ENCODE results near the gene RGS7.

The RGS7 gene

GRCh38 chr1:240827786-240828185 is 529.2 kb downstream of the RGS7 start:
- H3K9me3 ChIP-seq (ENCODE audit: insufficient read depth, low read length): no peaks in the 10 kb centered on the region
- H4K20me1 ChIP-seq (ENCODE audit: insufficient read depth, low read length): no peaks in the 10 kb centered on the region
- no peak overlapping the region for H3K4me3 ChIP-seq (ENCODE audit: low read length)
- H3K36me3 ChIP-seq (replicated peaks; ENCODE audit: low read depth, low read length): no peaks in the 10 kb centered on the region
- no peak overlapping the region for H3K27ac ChIP-seq (ENCODE audit: low read length)
- TF ChIP-seq EZH2phosphoT487 (IDR thresholded peaks at IDR 0.05; ENCODE audit: low read depth): no peak
- TF ChIP-seq, protein P1, sequence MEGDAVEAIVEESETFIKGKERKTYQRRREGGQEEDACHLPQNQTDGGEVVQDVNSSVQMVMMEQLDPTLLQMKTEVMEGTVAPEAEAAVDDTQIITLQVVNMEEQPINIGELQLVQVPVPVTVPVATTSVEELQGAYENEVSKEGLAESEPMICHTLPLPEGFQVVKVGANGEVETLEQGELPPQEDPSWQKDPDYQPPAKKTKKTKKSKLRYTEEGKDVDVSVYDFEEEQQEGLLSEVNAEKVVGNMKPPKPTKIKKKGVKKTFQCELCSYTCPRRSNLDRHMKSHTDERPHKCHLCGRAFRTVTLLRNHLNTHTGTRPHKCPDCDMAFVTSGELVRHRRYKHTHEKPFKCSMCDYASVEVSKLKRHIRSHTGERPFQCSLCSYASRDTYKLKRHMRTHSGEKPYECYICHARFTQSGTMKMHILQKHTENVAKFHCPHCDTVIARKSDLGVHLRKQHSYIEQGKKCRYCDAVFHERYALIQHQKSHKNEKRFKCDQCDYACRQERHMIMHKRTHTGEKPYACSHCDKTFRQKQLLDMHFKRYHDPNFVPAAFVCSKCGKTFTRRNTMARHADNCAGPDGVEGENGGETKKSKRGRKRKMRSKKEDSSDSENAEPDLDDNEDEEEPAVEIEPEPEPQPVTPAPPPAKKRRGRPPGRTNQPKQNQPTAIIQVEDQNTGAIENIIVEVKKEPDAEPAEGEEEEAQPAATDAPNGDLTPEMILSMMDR (IDR thresholded peaks at IDR 0.05; ENCODE audit: low read depth, low read length): no peak
- no peak overlapping the region for H3K9ac ChIP-seq (ENCODE audit: low read length)
- H3K79me2 ChIP-seq (ENCODE audit: low read length): no peaks in the 10 kb centered on the region
- peaks cover 17% of the 10 kb centered on the region for H3K27me3 ChIP-seq (ENCODE audit: low read depth, low read length)
- H2AFZ ChIP-seq (ENCODE audit: low read depth, low read length): no peak overlapping the region
- no peaks in the 10 kb centered on the region for H3K4me1 ChIP-seq (ENCODE audit: low read length)
- no peak overlapping the region for H3K4me2 ChIP-seq (ENCODE audit: low read length)

GRCh38 chr1:240824238-240824637 is 532.8 kb downstream of the RGS7 start:
- H3K4me2 ChIP-seq (ENCODE audit: low read length): no peak overlapping the region
- no peaks in the 10 kb centered on the region for H3K4me1 ChIP-seq (ENCODE audit: low read length)
- H3K36me3 ChIP-seq (replicated peaks; ENCODE audit: low read depth, low read length): no peaks in the 10 kb centered on the region
- H2AFZ ChIP-seq (ENCODE audit: low read depth, low read length): no peak overlapping the region
- no peak overlapping the region for H3K27ac ChIP-seq (ENCODE audit: low read length)
- H4K20me1 ChIP-seq (ENCODE audit: insufficient read depth, low read length): no peaks in the 10 kb centered on the region
- no peak overlapping the region for H3K9ac ChIP-seq (ENCODE audit: low read length)
- H3K9me3 ChIP-seq (ENCODE audit: insufficient read depth, low read length): no peaks in the 10 kb centered on the region
- no peaks in the 10 kb centered on the region for H3K79me2 ChIP-seq (ENCODE audit: low read length)
- 0 out of 2 replicates have a peak, but pooled peaks cover 2% of the 10 kb centered on the region for H3K27me3 ChIP-seq (ENCODE audit: low read depth, low read length)
- TF ChIP-seq, protein P1 (IDR thresholded peaks at IDR 0.05; ENCODE audit: low read depth, low read length): peak; percentile 15; the same call in 1 of the 2 replicates
- TF ChIP-seq EZH2phosphoT487 (IDR thresholded peaks at IDR 0.05; ENCODE audit: low read depth): no peak
- H3K4me3 ChIP-seq (ENCODE audit: low read length): no peak overlapping the region

DNA sequence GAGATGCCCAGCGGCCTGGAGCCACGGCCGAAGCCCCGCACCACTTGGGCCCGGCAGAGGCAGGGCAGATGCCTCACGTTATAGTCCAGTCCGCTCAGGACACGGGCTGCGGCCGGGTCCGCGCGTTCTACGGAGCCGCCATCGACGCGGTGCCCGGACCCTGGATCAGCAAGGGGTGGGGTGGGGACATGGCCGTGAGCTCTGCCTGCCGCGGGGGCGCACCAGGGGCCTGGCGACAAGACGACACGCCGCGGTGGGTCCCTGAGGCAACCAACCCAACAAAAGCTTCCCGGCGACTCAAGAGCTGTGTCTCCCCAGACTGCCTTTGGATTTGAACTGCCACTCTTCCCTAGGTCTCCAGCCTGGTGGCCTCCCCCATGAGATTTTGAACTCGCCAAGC is 533.6 kb downstream of the RGS7 start:
- Histone ChIP-seq H3K9ac (ENCODE audit: low read length) (no peak overlapping the region), H3K27ac (ENCODE audit: low read length) (no peak overlapping the region), H2AFZ (ENCODE audit: low read depth, low read length) (no peak overlapping the region), H3K4me1 (ENCODE audit: low read length) (no peaks in the 10 kb centered on the region), H3K4me2 (ENCODE audit: low read length) (no peak overlapping the region), H3K9me3 (ENCODE audit: insufficient read depth, low read length) (no peaks in the 10 kb centered on the region), H3K4me3 (ENCODE audit: low read length) (no peak overlapping the region), H3K27me3 (ENCODE audit: low read depth, low read length) (no peaks in the 10 kb centered on the region), H3K79me2 (ENCODE audit: low read length) (no peaks in the 10 kb centered on the region), H3K36me3 (replicated peaks; ENCODE audit: low read depth, low read length) (no peaks in the 10 kb centered on the region), H4K20me1 (ENCODE audit: insufficient read depth, low read length) (no peaks in the 10 kb centered on the region)
- TF ChIP-seq, protein P1 (IDR thresholded peaks at IDR 0.05; ENCODE audit: low read depth, low read length): no peak
- no peak for TF ChIP-seq EZH2phosphoT487 (IDR thresholded peaks at IDR 0.05; ENCODE audit: low read depth)

- no peaks in the 10 kb centered on the region for H3K4me1 ChIP-seq (ENCODE audit: low read length)
- no peaks in the 10 kb centered on the region for H4K20me1 ChIP-seq (ENCODE audit: insufficient read depth, low read length)
- no peak overlapping the region for H2AFZ ChIP-seq (ENCODE audit: low read depth, low read length)
- H3K9me3 ChIP-seq (ENCODE audit: insufficient read depth, low read length): no peaks in the 10 kb centered on the region
- H3K36me3 ChIP-seq (replicated peaks; ENCODE audit: low read depth, low read length): no peaks in the 10 kb centered on the region
- TF ChIP-seq EZH2phosphoT487 (IDR thresholded peaks at IDR 0.05; ENCODE audit: low read depth): no peak
- TF ChIP-seq, protein P1 (IDR thresholded peaks at IDR 0.05; ENCODE audit: low read depth, low read length): no peak
- H3K27me3 ChIP-seq (ENCODE audit: low read depth, low read length): no peaks in the 10 kb centered on the region
- H3K4me3 ChIP-seq (ENCODE audit: low read length): no peak overlapping the region
- no peak overlapping the region for H3K27ac ChIP-seq (ENCODE audit: low read length)
- H3K4me2 ChIP-seq (ENCODE audit: low read length): no peak overlapping the region
- no peaks in the 10 kb centered on the region for H3K79me2 ChIP-seq (ENCODE audit: low read length)
- no peak overlapping the region for H3K9ac ChIP-seq (ENCODE audit: low read length)
These were observed 535.1 kb downstream of the RGS7 start for GRCh38 chr1:240821925-240822324.

All from OCI-LY3 (cell line).